Endothelial cell of umbilical vein (primary cell): ENCODE measurements around the gene USH2A. TPM values are rescaled to one million over a fixed set of nuclear protein-coding genes. Genes with fewer than 3 reads are reported as not detected.

ENCODE experiments used
- BruUV-seq: library from RNA; stranded (reverse); fragments of 400-500 nt; replicated peaks from 2 replicates; lab custom pipeline; 2021; lab: Mats Ljungman, UMichigan
- CTCF ChIA-PET: fragments of 300-600, 350-600 bp; sonication (Branson Sonifier 250); formaldehyde crosslinking; loops from one replicate; lab custom pipeline; 2021; ENCODE audit warnings: antibody characterized with exemption, inconsistent platforms; lab: Charles Lee
- POLR2A ChIA-PET: fragments of 300-600, 350-600 bp; sonication (Branson Sonifier 250); formaldehyde crosslinking; loops from one replicate; lab custom pipeline; 2021; ENCODE audit warnings: antibody characterized with exemption, inconsistent platforms; lab: Charles Lee
- DNase-seq: peaks from one replicate; pipeline ENCODE4 v3.0.0-alpha.2; 2011; ENCODE audit warnings: low read depth, low spot score
- FAIRE-seq: peaks from 2 replicates; lab custom pipeline; 2011; peaks lifted over from hg19 to GRCh38; lab: Jason Lieb, UNC
- H2AFZ ChIP-seq: 2 replicates; pipeline ENCODE4 v1.6.0; 2012; ENCODE audit warnings: low read depth, low read length, control low read depth, inconsistent platforms
- H3K27ac ChIP-seq: 2 replicates; pipeline ENCODE4 v1.5.1; 2011; ENCODE audit warnings: low read depth, mild to moderate bottlenecking, control low read depth, low read length, moderate library complexity; ENCODE audit not compliant: insufficient read depth
- H3K27me3 ChIP-seq, 2 experiments: 2 replicates each; pipeline versions ENCODE4 v1.6.0 to v1.6.1; 2011; ENCODE audit warnings: low read length in 2 of 2, mixed read lengths in 1 of 2; ENCODE audit not compliant: control insufficient read depth in 2 of 2, insufficient read depth in 2 of 2
- H3K36me3 ChIP-seq, 2 experiments: 2 replicates in 1 of 2; 3 replicates in 1 of 2; pipeline ENCODE4 v1.5.1; 2011; ENCODE audit warnings: low read length in 2 of 2, mild to moderate bottlenecking in 1 of 2, moderate library complexity in 1 of 2; ENCODE audit not compliant: control insufficient read depth in 2 of 2, insufficient read depth in 2 of 2; ENCODE audit errors: extremely low read depth in 1 of 2
- H3K4me1 ChIP-seq: 3 replicates; pipeline ENCODE4 v1.5.1; 2011; ENCODE audit warnings: mild to moderate bottlenecking, low read length; ENCODE audit not compliant: control insufficient read depth, insufficient read depth; ENCODE audit errors: extremely low read depth
- H3K4me2 ChIP-seq: 2 replicates; pipeline ENCODE4 v1.6.1; 2011; ENCODE audit warnings: low read length, control low read depth, mixed read lengths; ENCODE audit not compliant: insufficient read depth
- H3K4me3 ChIP-seq, 3 experiments: fragments of 200-600 bp in 1 of 3; sonication (generic), shearing (Covaris generic) in 1 of 3; replicated peaks in 1 of 3; 2 replicates each; pipeline ENCODE4 v1.5.1; 2011 to 2016; ENCODE audit warnings: control low read depth in 3 of 3, low read length in 3 of 3, mild to moderate bottlenecking in 2 of 3, inconsistent platforms in 1 of 3, low read depth in 1 of 3, moderate library complexity in 1 of 3; ENCODE audit not compliant: insufficient read depth in 1 of 3
- H3K79me2 ChIP-seq: 2 replicates; pipeline ENCODE4 v1.6.0; 2012; ENCODE audit warnings: low read length, inconsistent platforms; ENCODE audit not compliant: control insufficient read depth, insufficient read depth
- H3K9ac ChIP-seq: replicated peaks from 2 replicates; pipeline ENCODE3; 2011; ENCODE audit warnings: low read length, control low read depth; ENCODE audit not compliant: insufficient read depth; ENCODE audit errors: extremely low read depth
- H3K9me1 ChIP-seq: replicated peaks from 3 replicates; pipeline ENCODE4 v1.6.0; 2011; ENCODE audit warnings: mild to moderate bottlenecking, low read length; ENCODE audit not compliant: control insufficient read depth, insufficient read depth; ENCODE audit errors: extremely low read depth
- H3K9me3 ChIP-seq: replicated peaks from 2 replicates; pipeline ENCODE4 v1.5.1; 2012; ENCODE audit warnings: low read length, inconsistent platforms; ENCODE audit not compliant: control insufficient read depth, insufficient read depth
- H4K20me1 ChIP-seq: replicated peaks from 2 replicates; pipeline ENCODE3; 2011; ENCODE audit warnings: mild to moderate bottlenecking, low read length; ENCODE audit not compliant: control insufficient read depth, insufficient read depth; ENCODE audit errors: extremely low read depth
- CTCF ChIP-seq, 2 donors: IDR thresholded peaks; 1 replicate in 1 of 2; 2 replicates in 1 of 2; pipeline ENCODE4 v1.5.1; 2011; ENCODE audit warnings: low read length in 2 of 2, mild to moderate bottlenecking in 2 of 2, moderate library complexity in 2 of 2, control low read depth in 1 of 2, inconsistent platforms in 1 of 2, low read depth in 1 of 2; ENCODE audit not compliant: insufficient read depth in 1 of 2; ENCODE audit errors: extremely low read depth in 1 of 2
- EZH2 ChIP-seq: IDR thresholded peaks from 2 replicates; pipeline ENCODE4 v1.6.1; 2012; ENCODE audit warnings: borderline replicate concordance, low read depth, mild to moderate bottlenecking, moderate library complexity, low read length, inconsistent platforms; ENCODE audit not compliant: severe bottlenecking
- FOS ChIP-seq: IDR thresholded peaks from 2 replicates; pipeline ENCODE4 v1.6.1; 2011; ENCODE audit warnings: mild to moderate bottlenecking, low read length, moderate library complexity, borderline replicate concordance; ENCODE audit not compliant: insufficient read depth
- GATA2 ChIP-seq: IDR thresholded peaks from 2 replicates; pipeline ENCODE4 v1.7.0; 2011; ENCODE audit warnings: low read depth, mild to moderate bottlenecking, moderate library complexity, mixed read lengths, low read length; ENCODE audit not compliant: insufficient read length, insufficient read depth
- JUN ChIP-seq: IDR thresholded peaks from 2 replicates; pipeline ENCODE4 v1.6.1; 2011; ENCODE audit warnings: borderline replicate concordance, low read depth; ENCODE audit not compliant: insufficient read length, insufficient read depth
- MAX ChIP-seq: IDR thresholded peaks from 2 replicates; pipeline ENCODE4 v1.6.1; 2011; ENCODE audit not compliant: insufficient read depth, insufficient read length
- MYC ChIP-seq: IDR thresholded peaks from one replicate; pipeline ENCODE4 v1.6.1; 2011; ENCODE audit warnings: mild to moderate bottlenecking, low read depth, low read length
- POLR2A ChIP-seq: IDR thresholded peaks from 2 replicates; pipeline ENCODE4 v1.6.1; 2012; ENCODE audit warnings: low read depth, mild to moderate bottlenecking, control low read depth, low read length
- POLR2AphosphoS5 ChIP-seq: IDR thresholded peaks from 2 replicates; pipeline ENCODE4 v1.6.1; 2012; ENCODE audit warnings: low read depth, mild to moderate bottlenecking, control low read depth, low read length, moderate library complexity; ENCODE audit not compliant: insufficient read depth
- dilution Hi-C: fragments of 300-500 bp; cut with MboI; formaldehyde crosslinking; loops from one replicate; pipeline ENCODE4 v1.15.0; 2019; ENCODE audit warnings: low sequenced_read_pairs; ENCODE audit not compliant: extremely low pct_ligation_motif_present
- intact Hi-C: fragments of 100-400 bp; cut with micrococcal nuclease; formaldehyde crosslinking; loops from one replicate; pipeline ENCODE4 v1.10.0; 2022
- polyA plus RNA-seq, 4 experiments: library from polyadenylated mRNA; depleted of rRNA in 3 of 4; stranded (reverse) in 3 of 4; unstranded in 1 of 4; fragments of >200 nt; gene quantifications; 2 replicates each; pipeline versions ENCODE4 v1.2.1 to v1.2.3, GENCODE V29; 2011 to 2012; ENCODE audit warnings: missing spikeins in 1 of 4
- total RNA-seq: library from RNA; stranded (reverse); gene quantifications from 2 replicates; pipeline ENCODE4 v1.2.3, GENCODE V29; 2021

The USH2A gene
- total and polyA plus RNA-seq, 2 donors (not counting 3 experiments of a cell fraction or from before 2014, with no cell fraction given) = not detected

GRCh38 chr1:216247937-216248336, 175.3 kb downstream of the USH2A start:
- intact Hi-C loops (no loop called here), dilution Hi-C loops (no loop called here)
- H3K4me2 ChIP-seq = no peak overlapping the region
- no peaks in the 10 kb centered on the region for H3K79me2 ChIP-seq
- TF ChIP-seq GATA2 (no peak), FOS (no peak), POLR2AphosphoS5 (no peak), EZH2 (no peak), MAX (no peak), JUN (no peak)
- H3K27me3 ChIP-seq = no peaks in the 10 kb centered on the region
- H3K4me3 ChIP-seq = no peak overlapping the region
- H2AFZ ChIP-seq = no peak overlapping the region
- no peak for DNase-seq
- no peak overlapping the region for H3K9ac ChIP-seq
- ChIA-PET POLR2A (no interaction called here), CTCF (no interaction called here)
- no peak for FAIRE-seq
- no peaks in the 10 kb centered on the region for H3K36me3 ChIP-seq
- H3K27ac ChIP-seq = no peak overlapping the region
- peaks cover 3% of the 10 kb centered on the region for H3K9me3 ChIP-seq
- BruUV-seq = no TSS peak
- no peaks in the 10 kb centered on the region for H4K20me1 ChIP-seq
- no peaks in the 10 kb centered on the region for H3K9me1 ChIP-seq
- no peaks in the 10 kb centered on the region for H3K4me1 ChIP-seq

GRCh38 chr1:216246577-216247203, 176.6 kb downstream of the USH2A start:
- no peak for TF ChIP-seq MYC
- no peak for TF ChIP-seq EZH2
- no peak for TF ChIP-seq CTCF (IDR thresholded peaks at IDR 0.05; ENCODE audit: extremely low read depth in 1 of 2, insufficient read depth in 1 of 2, low read depth in 1 of 2, low read length in 2 of 2)
- TF ChIP-seq GATA2 = no peak
- no peak for TF ChIP-seq MAX
- no peak for TF ChIP-seq POLR2AphosphoS5
- TF ChIP-seq JUN = no peak
- no peak for TF ChIP-seq FOS
- no peak for TF ChIP-seq POLR2A
- intact Hi-C loops (no loop called here), dilution Hi-C loops (no loop called here)
- no peaks in the 10 kb centered on the region for H3K4me1 ChIP-seq
- no peaks in the 10 kb centered on the region for H4K20me1 ChIP-seq
- DNase-seq = no peak
- no peak overlapping the region for H2AFZ ChIP-seq
- H3K36me3 ChIP-seq = no peaks in the 10 kb centered on the region
- H3K27ac ChIP-seq = no peak overlapping the region
- H3K4me2 ChIP-seq = no peak overlapping the region
- H3K9ac ChIP-seq = no peak overlapping the region
- no peaks in the 10 kb centered on the region for H3K9me1 ChIP-seq
- no TSS peak for BruUV-seq
- peaks cover 3% of the 10 kb centered on the region for H3K9me3 ChIP-seq
- H3K79me2 ChIP-seq = no peaks in the 10 kb centered on the region
- ChIA-PET CTCF (no interaction called here), POLR2A (no interaction called here)
- FAIRE-seq = no peak
- no peak overlapping the region for H3K4me3 ChIP-seq
- no peaks in the 10 kb centered on the region for H3K27me3 ChIP-seq
